Measurements from ENCODE around the gene ANO9.
"Not testable (repeated sequence)": the region's sequence is repeated elsewhere in the genome, so short reads cannot be mapped to it uniquely, and the experiment has no call there.

ANO9 gene

GRCh38 chr11:409008-409599, 32.7 kb downstream of the ANO9 start:
- in situ Hi-C loops (cut with HindIII; ENCODE audit: low pct_ligation_motif_present, low pct_unique_long_range_greater_than_20kb, low sequenced_read_pairs), result no loop called here
- no peak for DNase-seq

GRCh38 chr11:408154-409007, 33.4 kb downstream of the ANO9 start:
- in situ Hi-C loops (cut with HindIII; ENCODE audit: low pct_ligation_motif_present, low pct_unique_long_range_greater_than_20kb, low sequenced_read_pairs), result no loop called here
- DNase-seq, result no peak

DNA sequence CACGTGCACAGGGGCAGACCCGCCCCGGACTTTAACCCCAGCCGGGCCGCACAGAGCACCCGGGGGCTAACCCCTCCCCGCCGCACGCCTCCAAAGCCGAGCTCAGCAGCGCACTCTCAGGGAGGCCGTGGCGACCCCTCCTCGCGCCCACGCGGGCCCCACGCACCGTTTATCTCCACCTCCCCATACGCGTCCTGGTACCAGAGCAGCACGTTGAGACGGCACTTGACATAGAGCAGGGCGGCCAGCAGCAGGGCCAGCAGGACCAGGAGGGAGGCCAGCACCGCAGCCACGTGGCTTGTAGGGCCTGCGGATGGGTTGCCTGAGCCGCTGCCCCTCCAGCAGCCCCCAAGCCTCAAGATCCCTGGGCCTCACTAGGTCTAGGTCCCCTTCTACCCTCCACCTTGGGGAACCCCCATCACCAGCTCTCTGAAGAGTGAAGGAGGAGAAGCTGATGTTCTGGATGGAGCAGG, 34.1 kb downstream of the ANO9 start:
- DNase-seq, result no peak
- in situ Hi-C loops (cut with HindIII; ENCODE audit: low pct_ligation_motif_present, low pct_unique_long_range_greater_than_20kb, low sequenced_read_pairs), result no loop called here

- in situ Hi-C loops (cut with HindIII; ENCODE audit: low pct_ligation_motif_present, low pct_unique_long_range_greater_than_20kb, low sequenced_read_pairs), result no loop called here
Measured at GRCh38 chr11:406796-407650, 34.8 kb downstream of the ANO9 start.

DNA sequence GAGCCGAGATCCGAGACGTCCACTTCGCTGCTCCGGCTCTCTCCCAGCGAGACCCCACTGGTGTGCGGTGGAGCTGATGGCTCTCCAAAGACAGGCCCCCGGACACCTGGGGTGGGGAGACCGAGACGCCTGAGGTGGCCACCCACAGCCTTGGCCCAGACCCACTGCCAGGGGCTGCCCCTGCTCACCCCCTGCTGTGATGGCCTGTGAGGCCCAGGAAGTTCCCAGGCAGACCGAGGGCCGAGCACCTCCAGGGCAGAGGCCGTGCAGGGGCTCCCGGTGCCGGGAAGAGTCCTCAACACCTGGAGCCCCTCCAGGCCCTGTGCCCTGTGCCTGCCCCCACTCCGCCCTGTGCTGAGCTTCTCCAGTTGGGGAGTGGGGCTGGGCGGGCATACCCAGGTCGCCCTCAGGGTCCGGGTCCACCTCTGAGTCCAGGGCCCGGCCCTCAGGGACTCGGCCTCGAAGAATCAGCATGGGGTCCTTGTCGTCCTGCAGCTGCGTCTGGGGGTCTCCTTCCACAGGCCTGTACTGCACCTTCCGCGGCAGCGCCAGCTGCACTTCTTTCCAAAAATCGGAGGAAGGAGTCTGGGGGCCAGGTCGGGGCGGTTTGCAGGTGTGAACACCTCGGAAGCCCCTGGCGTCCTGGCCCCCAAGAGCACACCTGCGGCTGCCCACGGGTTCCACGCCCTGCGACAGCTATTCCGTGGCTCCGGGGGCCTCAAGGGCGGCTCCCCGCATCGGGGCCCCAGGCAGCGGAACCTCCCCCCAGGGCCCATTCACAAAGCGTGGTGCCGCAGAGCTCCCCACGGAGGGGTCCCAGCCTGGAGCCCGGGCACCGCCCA, 35.6 kb downstream of the ANO9 start:
- no peak for DNase-seq

More at GRCh38 chr11:406796-407650, 34.8 kb downstream of the ANO9 start:
- peak; percentile 67 for DNase-seq

GRCh38 chr11:405323-405953, 36.4 kb downstream of the ANO9 start:
- in situ Hi-C loops (cut with HindIII; ENCODE audit: low pct_ligation_motif_present, low pct_unique_long_range_greater_than_20kb, low sequenced_read_pairs), result no loop called here
- no peak for DNase-seq

More for the DNA sequence above, 35.6 kb downstream of the ANO9 start:
- in situ Hi-C loops (cut with HindIII; ENCODE audit: low pct_ligation_motif_present, low pct_unique_long_range_greater_than_20kb, low sequenced_read_pairs), result no loop called here

GRCh38 chr11:404551-405264, 37.1 kb downstream of the ANO9 start:
- no peak for DNase-seq
- in situ Hi-C loops (cut with HindIII; ENCODE audit: low pct_ligation_motif_present, low pct_unique_long_range_greater_than_20kb, low sequenced_read_pairs), result no loop called here

- DNase-seq, result no peak
- in situ Hi-C loops (cut with HindIII; ENCODE audit: low pct_ligation_motif_present, low pct_unique_long_range_greater_than_20kb, low sequenced_read_pairs), result no loop called here
Measured at GRCh38 chr11:403761-404431, 37.9 kb downstream of the ANO9 start.

- in situ Hi-C loops (cut with HindIII; ENCODE audit: low pct_ligation_motif_present, low pct_unique_long_range_greater_than_20kb, low sequenced_read_pairs), result no loop called here
- DNase-seq, result no peak
Measured at GRCh38 chr11:403021-403760, 38.6 kb downstream of the ANO9 start.

GRCh38 chr11:401196-401595, 40.6 kb downstream of the ANO9 start:
- in situ Hi-C loops (cut with HindIII; ENCODE audit: low pct_ligation_motif_present, low pct_unique_long_range_greater_than_20kb, low sequenced_read_pairs); DNase-seq: not testable (repeated sequence)

DNA sequence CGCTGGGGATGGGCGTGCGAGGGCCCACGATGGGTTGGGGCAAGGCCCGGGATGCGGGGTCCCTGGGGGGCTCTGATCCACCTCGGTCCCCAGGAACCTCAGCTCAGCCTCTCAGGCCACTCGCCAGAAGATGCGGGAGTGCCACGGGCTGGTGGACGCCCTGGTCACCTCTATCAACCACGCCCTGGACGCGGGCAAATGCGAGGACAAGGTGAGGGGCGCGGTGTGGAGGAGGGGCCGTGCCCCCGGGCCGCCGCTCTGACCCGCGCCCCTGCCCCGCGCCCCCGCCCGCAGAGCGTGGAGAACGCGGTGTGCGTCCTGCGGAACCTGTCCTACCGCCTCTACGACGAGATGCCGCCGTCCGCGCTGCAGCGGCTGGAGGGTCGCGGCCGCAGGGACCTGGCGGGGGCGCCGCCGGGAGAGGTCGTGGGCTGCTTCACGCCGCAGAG, 41.5 kb downstream of the ANO9 start:
- no peak for DNase-seq
- in situ Hi-C loops (cut with HindIII; ENCODE audit: low pct_ligation_motif_present, low pct_unique_long_range_greater_than_20kb, low sequenced_read_pairs), result no loop called here

- in situ Hi-C loops (cut with HindIII; ENCODE audit: low pct_ligation_motif_present, low pct_unique_long_range_greater_than_20kb, low sequenced_read_pairs), result no loop called here
- DNase-seq, result no peak
Measured at GRCh38 chr11:399731-400211, 42.0 kb downstream of the ANO9 start.

GRCh38 chr11:398826-399225, 43.0 kb downstream of the ANO9 start:
- DNase-seq, result no peak
- in situ Hi-C loops (cut with HindIII; ENCODE audit: low pct_ligation_motif_present, low pct_unique_long_range_greater_than_20kb, low sequenced_read_pairs), result no loop called here

DNA sequence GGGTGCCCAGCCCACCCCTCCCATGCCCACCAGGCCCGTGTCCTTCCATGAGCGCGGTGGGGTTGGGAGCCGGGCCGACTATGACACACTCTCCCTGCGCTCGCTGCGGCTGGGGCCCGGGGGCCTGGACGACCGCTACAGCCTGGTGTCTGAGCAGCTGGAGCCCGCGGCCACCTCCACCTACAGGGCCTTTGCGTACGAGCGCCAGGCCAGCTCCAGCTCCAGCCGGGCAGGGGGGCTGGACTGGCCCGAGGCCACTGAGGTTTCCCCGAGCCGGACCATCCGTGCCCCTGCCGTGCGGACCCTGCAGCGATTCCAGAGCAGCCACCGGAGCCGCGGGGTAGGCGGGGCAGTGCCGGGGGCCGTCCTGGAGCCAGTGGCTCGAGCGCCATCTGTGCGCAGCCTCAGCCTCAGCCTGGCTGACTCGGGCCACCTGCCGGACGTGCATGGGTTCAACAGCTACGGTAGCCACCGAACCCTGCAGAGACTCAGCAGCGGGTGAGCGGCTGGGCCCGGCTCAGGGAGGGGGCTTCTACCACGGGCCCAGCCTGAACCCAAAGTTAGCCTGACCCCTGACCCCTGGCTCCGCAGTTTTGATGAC, 44.8 kb downstream of the ANO9 start:
- in situ Hi-C loops (cut with HindIII; ENCODE audit: low pct_ligation_motif_present, low pct_unique_long_range_greater_than_20kb, low sequenced_read_pairs), result no loop called here

DNA sequence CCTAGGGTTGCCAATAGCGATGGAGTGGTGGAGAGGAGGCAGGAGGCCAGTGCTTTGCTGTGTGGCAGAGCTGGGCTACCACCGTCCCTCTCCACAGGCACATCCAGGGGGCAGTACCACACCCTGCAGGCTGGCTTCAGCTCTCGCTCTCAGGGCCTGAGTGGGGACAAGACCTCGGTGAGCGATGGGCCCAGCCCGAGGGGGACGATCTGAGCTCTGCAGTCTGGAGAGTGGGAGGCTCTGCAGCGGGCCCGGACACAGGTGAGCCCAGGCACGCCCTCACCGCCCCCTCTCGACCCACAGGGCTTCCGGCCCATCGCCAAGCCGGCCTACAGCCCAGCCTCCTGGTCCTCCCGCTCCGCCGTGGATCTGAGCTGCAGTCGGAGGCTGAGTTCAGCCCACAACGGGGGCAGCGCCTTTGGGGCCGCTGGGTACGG, 45.3 kb downstream of the ANO9 start:
- in situ Hi-C loops (cut with HindIII; ENCODE audit: low pct_ligation_motif_present, low pct_unique_long_range_greater_than_20kb, low sequenced_read_pairs), result no loop called here
- DNase-seq, result peak; percentile 76

More for the DNA sequence above, 44.8 kb downstream of the ANO9 start:
- peak; percentile 83 for DNase-seq
